ENCODE results near the gene TBC1D9B. TPM values are rescaled to one million over a fixed set of nuclear protein-coding genes. Genes with fewer than 3 reads are reported as not detected.
A peak's percentile ranks its signal among the peaks of the same experiment; 100 is the strongest.
"Not testable (repeated sequence)": the region's sequence is repeated elsewhere in the genome, so short reads cannot be mapped to it uniquely, and the experiment has no call there.

The TBC1D9B gene
- total RNA-seq, 4 donors from 2014 or later, result 50.7 to 78.5 (median 62.4) TPM

GRCh38 chr5:179840321-179840720, 67.4 kb downstream of the TBC1D9B start:
- no peak for DNase-seq

GRCh38 chr5:179839328-179840256, 68.1 kb downstream of the TBC1D9B start:
- intact Hi-C loops (cut with DNase I), result no loop called here
- no peak for DNase-seq
- Histone ChIP-seq H3K27me3 (no peaks in the 10 kb centered on the region), H3K4me1 (peaks cover 0 to 16% (median 7%) of the 10 kb centered on the region in 3 donors), H3K9me3 (no peaks in the 10 kb centered on the region), H3K36me3 (peaks cover 23 to 82% (median 32%) of the 10 kb centered on the region in 3 donors), H3K27ac (no peak overlapping the region), H3K4me3 (no peak overlapping the region)
- 67 to 78% methylated on average over 8 to 14 of the region's 16 CpGs for WGBS, 2 donors
- no peak for TF ChIP-seq CTCF (IDR thresholded peaks at IDR 0.05)
- TF ChIP-seq POLR2A (IDR thresholded peaks at IDR 0.05), result no peak

More at GRCh38 chr5:179840321-179840720, 67.4 kb downstream of the TBC1D9B start:
- TF ChIP-seq CTCF (IDR thresholded peaks at IDR 0.05) (no peak), POLR2A (IDR thresholded peaks at IDR 0.05) (no peak)
- WGBS, 2 donors, result 90 to 91% methylated on average over 4 to 11 of the region's 11 CpGs
- Histone ChIP-seq H3K9me3 (peaks cover 0 to 7% (median 0%) of the 10 kb centered on the region in 3 donors), H3K27ac (no peak overlapping the region), H3K4me3 (no peak overlapping the region), H3K27me3 (no peaks in the 10 kb centered on the region), H3K4me1 (peaks cover 0 to 16% (median 7%) of the 10 kb centered on the region in 3 donors), H3K36me3 (peaks cover 23 to 82% (median 32%) of the 10 kb centered on the region in 3 donors)
- intact Hi-C loops (cut with DNase I), result no loop called here

- H3K36me3 ChIP-seq, result peaks cover 41 to 94% (median 49%) of the 10 kb centered on the region in 3 donors
- H3K27ac ChIP-seq, result peak overlapping the region in 2 of 4 donors; percentile 43 to 58
- no peak overlapping the region for H3K4me3 ChIP-seq
- H3K27me3 ChIP-seq, result no peaks in the 10 kb centered on the region
- DNase-seq, result no peak
- H3K4me1 ChIP-seq, result peaks cover 0 to 26% (median 7%) of the 10 kb centered on the region in 3 donors
- 75 to 78% methylated on average over 9 to 10 of the region's 15 CpGs for WGBS, 2 donors
- no peaks in the 10 kb centered on the region for H3K9me3 ChIP-seq
- intact Hi-C loops (cut with DNase I), result no loop called here
- TF ChIP-seq CTCF (IDR thresholded peaks at IDR 0.05) (no peak), POLR2A (IDR thresholded peaks at IDR 0.05) (no peak)
Measured at GRCh38 chr5:179837076-179838011, 70.4 kb downstream of the TBC1D9B start.

- intact Hi-C loops (cut with DNase I), result no loop called here
- no peaks in the 10 kb centered on the region for H3K27me3 ChIP-seq
- WGBS, 2 donors, result 70 to 75% methylated on average over 7 to 9 of the region's 19 CpGs
- TF ChIP-seq CTCF (IDR thresholded peaks at IDR 0.05) (no peak), POLR2A (IDR thresholded peaks at IDR 0.05) (no peak)
- peak overlapping the region in 2 of 4 donors; percentile 43 to 58 for H3K27ac ChIP-seq
- peaks cover 0 to 33% (median 7%) of the 10 kb centered on the region in 3 donors for H3K4me1 ChIP-seq
- peaks cover 40 to 96% (median 56%) of the 10 kb centered on the region in 3 donors for H3K36me3 ChIP-seq
- no peak overlapping the region for H3K4me3 ChIP-seq
- no peaks in the 10 kb centered on the region for H3K9me3 ChIP-seq
- no peak for DNase-seq
Measured at GRCh38 chr5:179836225-179837019, 71.3 kb downstream of the TBC1D9B start.

GRCh38 chr5:179834871-179835270, 72.8 kb downstream of the TBC1D9B start:
- Histone ChIP-seq H3K4me1 (peaks cover 0 to 33% (median 7%) of the 10 kb centered on the region in 3 donors), H3K36me3 (peaks cover 52 to 98% (median 60%) of the 10 kb centered on the region in 3 donors)
- intact Hi-C loops (cut with DNase I); H3K4me3 ChIP-seq; H3K27ac ChIP-seq; H3K27me3 ChIP-seq; DNase-seq; H3K9me3 ChIP-seq: not testable (repeated sequence)
- WGBS, 2 donors, result no CpG with 5 or more reads among the region's 28 CpGs
